ENCODE data around the gene VCAM1.

VCAM1 gene, protein sequence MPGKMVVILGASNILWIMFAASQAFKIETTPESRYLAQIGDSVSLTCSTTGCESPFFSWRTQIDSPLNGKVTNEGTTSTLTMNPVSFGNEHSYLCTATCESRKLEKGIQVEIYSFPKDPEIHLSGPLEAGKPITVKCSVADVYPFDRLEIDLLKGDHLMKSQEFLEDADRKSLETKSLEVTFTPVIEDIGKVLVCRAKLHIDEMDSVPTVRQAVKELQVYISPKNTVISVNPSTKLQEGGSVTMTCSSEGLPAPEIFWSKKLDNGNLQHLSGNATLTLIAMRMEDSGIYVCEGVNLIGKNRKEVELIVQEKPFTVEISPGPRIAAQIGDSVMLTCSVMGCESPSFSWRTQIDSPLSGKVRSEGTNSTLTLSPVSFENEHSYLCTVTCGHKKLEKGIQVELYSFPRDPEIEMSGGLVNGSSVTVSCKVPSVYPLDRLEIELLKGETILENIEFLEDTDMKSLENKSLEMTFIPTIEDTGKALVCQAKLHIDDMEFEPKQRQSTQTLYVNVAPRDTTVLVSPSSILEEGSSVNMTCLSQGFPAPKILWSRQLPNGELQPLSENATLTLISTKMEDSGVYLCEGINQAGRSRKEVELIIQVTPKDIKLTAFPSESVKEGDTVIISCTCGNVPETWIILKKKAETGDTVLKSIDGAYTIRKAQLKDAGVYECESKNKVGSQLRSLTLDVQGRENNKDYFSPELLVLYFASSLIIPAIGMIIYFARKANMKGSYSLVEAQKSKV

DNA sequence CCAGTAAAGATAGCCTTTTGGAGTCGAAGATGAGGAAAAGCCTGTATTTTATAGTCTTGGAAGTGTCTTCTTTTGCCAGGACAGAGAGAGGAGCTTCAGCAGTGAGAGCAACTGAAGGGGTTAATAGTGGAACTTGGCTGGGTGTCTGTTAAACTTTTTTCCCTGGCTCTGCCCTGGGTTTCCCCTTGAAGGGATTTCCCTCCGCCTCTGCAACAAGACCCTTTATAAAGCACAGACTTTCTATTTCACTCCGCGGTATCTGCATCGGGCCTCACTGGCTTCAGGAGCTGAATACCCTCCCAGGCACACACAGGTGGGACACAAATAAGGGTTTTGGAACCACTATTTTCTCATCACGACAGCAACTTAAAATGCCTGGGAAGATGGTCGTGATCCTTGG lies at the start of gene VCAM1:
VCAM1 (plus strand) TSS at position 253 of the 400 bp plus-strand sequence; CDS start at position 372, 119 bp downstream.
- H3K27me3 Mint-ChIP-seq (ENCODE audit: low read depth), result no peaks in the 10 kb centered on the region
- H3K4me1 Mint-ChIP-seq, result peaks cover 42% of the 10 kb centered on the region

DNA sequence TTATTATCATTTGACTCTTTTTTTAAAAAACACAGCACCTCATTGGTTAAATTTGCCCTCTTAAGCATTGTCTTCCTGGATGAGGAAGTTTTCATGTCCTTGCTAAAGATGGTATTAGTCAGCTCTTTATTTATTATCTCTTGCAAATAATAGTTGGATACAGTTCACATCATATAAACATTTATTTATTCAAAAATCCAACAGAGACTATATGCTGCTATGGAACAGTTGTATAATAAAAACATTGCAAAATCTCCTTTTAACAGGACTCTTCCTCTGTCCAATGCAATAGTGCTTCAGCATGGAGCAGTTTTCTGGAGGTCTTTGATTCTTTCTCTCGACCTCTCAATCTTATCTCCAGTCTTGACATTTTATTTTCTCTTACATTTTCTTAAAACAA lies 49.5 kb upstream of the VCAM1 start:
- no peak overlapping the region for H3K27ac Mint-ChIP-seq
- H3K9me3 Mint-ChIP-seq, result peaks cover 20% of the 10 kb centered on the region
- no peaks in the 10 kb centered on the region for H3K36me3 Mint-ChIP-seq (ENCODE audit: low read depth)
- no peak overlapping the region for H3K4me3 Mint-ChIP-seq
- H3K27me3 Mint-ChIP-seq (ENCODE audit: low read depth), result no peaks in the 10 kb centered on the region
- no peaks in the 10 kb centered on the region for H3K4me1 Mint-ChIP-seq
- TF ChIP-seq, protein P1, sequence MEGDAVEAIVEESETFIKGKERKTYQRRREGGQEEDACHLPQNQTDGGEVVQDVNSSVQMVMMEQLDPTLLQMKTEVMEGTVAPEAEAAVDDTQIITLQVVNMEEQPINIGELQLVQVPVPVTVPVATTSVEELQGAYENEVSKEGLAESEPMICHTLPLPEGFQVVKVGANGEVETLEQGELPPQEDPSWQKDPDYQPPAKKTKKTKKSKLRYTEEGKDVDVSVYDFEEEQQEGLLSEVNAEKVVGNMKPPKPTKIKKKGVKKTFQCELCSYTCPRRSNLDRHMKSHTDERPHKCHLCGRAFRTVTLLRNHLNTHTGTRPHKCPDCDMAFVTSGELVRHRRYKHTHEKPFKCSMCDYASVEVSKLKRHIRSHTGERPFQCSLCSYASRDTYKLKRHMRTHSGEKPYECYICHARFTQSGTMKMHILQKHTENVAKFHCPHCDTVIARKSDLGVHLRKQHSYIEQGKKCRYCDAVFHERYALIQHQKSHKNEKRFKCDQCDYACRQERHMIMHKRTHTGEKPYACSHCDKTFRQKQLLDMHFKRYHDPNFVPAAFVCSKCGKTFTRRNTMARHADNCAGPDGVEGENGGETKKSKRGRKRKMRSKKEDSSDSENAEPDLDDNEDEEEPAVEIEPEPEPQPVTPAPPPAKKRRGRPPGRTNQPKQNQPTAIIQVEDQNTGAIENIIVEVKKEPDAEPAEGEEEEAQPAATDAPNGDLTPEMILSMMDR (IDR thresholded peaks at IDR 0.05; ENCODE audit: unreplicated experiment in 3 of 3), result no peak

More for the DNA sequence above, at the start of gene VCAM1:
- peak within 1 kb of the TSS; percentile 84 to 92 (median 89) for H3K27ac Mint-ChIP-seq
- peaks cover 11% of the 10 kb centered on the region for H3K36me3 Mint-ChIP-seq (ENCODE audit: low read depth)
- H3K4me3 Mint-ChIP-seq, result peak within 1 kb of the TSS; percentile 81 to 92 (median 83)
- H3K9me3 Mint-ChIP-seq, result no peaks in the 10 kb centered on the region
- TF ChIP-seq, protein P1 (IDR thresholded peaks at IDR 0.05; ENCODE audit: unreplicated experiment in 3 of 3), result no peak

DNA sequence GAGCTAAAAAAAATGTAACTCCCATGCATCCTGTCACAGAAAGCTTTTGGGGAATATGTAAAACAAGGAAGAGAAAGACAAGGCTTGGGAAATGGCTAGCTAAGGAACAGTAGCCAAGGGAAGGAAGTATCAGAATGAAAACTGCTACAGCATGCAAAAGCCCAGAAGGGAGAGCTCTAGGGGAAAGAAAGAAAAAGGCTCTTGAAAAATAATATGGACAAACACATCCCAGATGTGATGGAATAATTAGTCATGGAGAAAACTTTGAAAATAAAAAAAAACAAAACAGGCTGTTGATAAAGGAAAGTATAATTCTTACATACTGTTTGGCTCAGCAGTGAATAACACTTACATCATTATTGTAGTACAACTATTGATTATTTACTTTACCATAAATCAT lies 47.9 kb upstream of the VCAM1 start:
- peaks cover 25% of the 10 kb centered on the region for H3K9me3 Mint-ChIP-seq
- no peaks in the 10 kb centered on the region for H3K27me3 Mint-ChIP-seq (ENCODE audit: low read depth)
- no peak overlapping the region for H3K27ac Mint-ChIP-seq
- H3K4me1 Mint-ChIP-seq, result no peaks in the 10 kb centered on the region
- H3K36me3 Mint-ChIP-seq (ENCODE audit: low read depth), result no peaks in the 10 kb centered on the region
- no peak overlapping the region for H3K4me3 Mint-ChIP-seq
- TF ChIP-seq, protein P1 (IDR thresholded peaks at IDR 0.05; ENCODE audit: unreplicated experiment in 3 of 3), result no peak

DNA sequence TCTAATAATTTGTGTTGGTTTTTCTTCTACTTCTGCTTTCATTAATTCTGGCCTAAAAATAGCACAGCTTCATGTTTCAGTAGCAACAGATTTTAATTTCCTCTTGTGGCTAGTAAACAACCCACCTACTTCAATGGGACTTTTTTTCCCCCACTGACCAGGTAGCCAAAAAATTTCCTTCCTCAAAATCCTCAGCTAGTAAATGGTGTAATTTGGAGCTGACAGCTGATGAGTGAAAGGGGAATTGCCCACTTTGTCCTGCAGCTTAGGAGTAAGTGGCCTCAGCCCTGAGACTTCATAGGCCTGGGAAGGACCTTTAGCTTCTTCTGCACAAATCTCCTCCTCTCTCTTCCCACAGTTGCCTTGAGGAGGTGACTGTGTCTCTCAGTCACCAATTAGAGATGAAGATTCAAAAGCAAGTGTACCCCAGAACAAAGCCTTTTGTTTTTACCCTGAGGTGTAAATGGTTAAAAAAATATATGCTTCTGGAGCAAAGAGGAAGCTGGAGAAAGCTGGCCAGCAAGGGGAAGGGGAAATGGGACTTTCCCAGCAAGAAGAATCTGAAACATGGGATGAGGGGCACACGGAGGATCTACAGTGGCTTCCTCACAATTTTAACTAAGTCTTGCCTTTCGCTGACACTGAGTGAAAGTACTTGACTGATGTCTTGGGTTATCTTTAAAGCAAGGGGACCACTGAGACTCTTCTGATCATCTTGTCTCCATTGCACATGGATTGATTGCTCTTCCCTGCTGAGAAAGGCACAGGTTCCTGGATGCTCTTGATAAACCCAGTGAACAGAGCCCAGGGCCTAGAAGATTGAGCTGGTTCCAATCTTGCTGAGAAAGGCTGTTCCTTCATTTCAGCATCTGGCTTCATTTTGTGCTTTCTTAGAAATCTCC lies 35.8 kb upstream of the VCAM1 start:
- no peak overlapping the region for H3K4me3 Mint-ChIP-seq
- H3K9me3 Mint-ChIP-seq, result peaks cover 18% of the 10 kb centered on the region
- H3K36me3 Mint-ChIP-seq (ENCODE audit: low read depth), result no peaks in the 10 kb centered on the region
- no peaks in the 10 kb centered on the region for H3K27me3 Mint-ChIP-seq (ENCODE audit: low read depth)
- no peak overlapping the region for H3K27ac Mint-ChIP-seq
- H3K4me1 Mint-ChIP-seq, result peaks cover 4% of the 10 kb centered on the region
- TF ChIP-seq, protein P1 (IDR thresholded peaks at IDR 0.05; ENCODE audit: unreplicated experiment in 3 of 3), result no peak

DNA sequence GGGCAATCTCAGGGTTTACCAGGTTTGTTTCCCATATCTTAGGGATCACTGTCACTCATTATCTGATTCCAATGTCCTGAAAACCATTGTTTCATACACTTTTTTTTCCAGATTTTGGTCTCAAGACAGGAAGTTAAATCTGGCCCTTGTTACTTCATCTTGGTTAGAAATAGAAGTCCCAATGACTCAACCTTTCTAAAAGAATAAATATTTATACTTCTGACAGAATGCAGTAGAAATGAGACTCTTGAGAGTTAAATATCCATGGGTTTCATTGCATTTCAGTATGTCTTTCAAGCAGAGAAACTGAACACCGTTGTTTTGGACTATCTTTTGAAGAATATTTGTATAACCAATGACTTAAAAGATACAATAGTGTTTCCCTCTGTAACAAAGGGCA lies 19.8 kb upstream of the VCAM1 start:
- Mint-ChIP-seq H3K27me3 (ENCODE audit: low read depth) (no peaks in the 10 kb centered on the region), H3K4me3 (no peak overlapping the region), H3K4me1 (peaks cover 22% of the 10 kb centered on the region), H3K36me3 (ENCODE audit: low read depth) (no peaks in the 10 kb centered on the region), H3K9me3 (peaks cover 22% of the 10 kb centered on the region), H3K27ac (no peak overlapping the region)
- TF ChIP-seq, protein P1 (IDR thresholded peaks at IDR 0.05; ENCODE audit: unreplicated experiment in 3 of 3), result no peak
